Hematopoietic multipotent progenitor cell treated with erythropoietin and hydrocortisone succinate and interleukin-3 and kit ligand, for 17 days (in vitro differentiated cells): Measurements from ENCODE around the gene OR10W1.

Experiments
- DNase-seq: peaks from one replicate; pipeline ENCODE4 v3.0.0-alpha.2; 2015; ENCODE audit warnings: low spot score

The OR10W1 gene, protein sequence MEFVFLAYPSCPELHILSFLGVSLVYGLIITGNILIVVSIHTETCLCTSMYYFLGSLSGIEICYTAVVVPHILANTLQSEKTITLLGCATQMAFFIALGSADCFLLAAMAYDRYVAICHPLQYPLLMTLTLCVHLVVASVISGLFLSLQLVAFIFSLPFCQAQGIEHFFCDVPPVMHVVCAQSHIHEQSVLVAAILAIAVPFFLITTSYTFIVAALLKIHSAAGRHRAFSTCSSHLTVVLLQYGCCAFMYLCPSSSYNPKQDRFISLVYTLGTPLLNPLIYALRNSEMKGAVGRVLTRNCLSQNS

DNA sequence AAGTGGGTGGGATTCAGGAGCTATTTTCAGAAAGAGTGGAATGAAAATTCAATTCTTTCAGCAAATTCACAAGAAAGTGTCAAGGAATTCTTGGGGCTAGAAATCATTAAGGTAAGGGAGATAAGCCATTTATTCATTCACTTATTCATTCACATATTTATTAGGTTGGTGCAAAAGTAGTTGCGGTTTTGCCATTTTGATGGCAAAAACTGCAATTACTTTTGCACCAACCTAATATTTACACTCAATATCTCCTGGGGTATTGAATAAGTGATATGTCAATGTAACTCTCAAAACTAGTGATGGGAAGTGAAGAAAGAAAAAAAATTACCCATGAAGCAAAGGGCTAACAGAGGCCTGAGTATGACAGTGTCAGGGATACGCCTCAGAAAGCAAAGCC, at the start of gene OR10W1:
Gene OR10W1 (minus strand): TSS at position 119 of the 400 bp plus-strand sequence. CDS start 402 bp downstream, outside the sequence.
- no peak for DNase-seq

DNA sequence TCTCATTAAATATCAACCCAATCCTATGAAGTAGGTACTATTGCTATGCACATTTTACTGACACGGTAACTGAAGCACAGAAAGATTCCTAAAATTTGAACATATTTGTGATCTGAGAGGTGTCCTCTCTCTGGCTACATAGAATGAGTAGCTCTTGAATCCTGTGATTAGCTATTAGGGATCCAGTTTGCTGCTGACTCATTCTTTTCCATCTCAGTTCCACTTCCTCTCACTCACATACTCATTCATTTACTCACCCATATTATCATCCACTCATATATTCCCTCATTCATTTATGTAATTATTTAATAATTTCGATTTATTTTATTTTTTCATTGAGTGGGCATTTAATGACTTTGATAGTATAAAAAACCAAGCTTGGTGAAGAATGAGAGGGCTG, 48.1 kb upstream of the OR10W1 start:
- DNase-seq, result no peak

GRCh38 chr11:58301576-58301975, 33.5 kb upstream of the OR10W1 start:
- DNase-seq, result no peak

- DNase-seq, result no peak
Observed at GRCh38 chr11:58292017-58292416, 24.0 kb upstream of the OR10W1 start.

DNA sequence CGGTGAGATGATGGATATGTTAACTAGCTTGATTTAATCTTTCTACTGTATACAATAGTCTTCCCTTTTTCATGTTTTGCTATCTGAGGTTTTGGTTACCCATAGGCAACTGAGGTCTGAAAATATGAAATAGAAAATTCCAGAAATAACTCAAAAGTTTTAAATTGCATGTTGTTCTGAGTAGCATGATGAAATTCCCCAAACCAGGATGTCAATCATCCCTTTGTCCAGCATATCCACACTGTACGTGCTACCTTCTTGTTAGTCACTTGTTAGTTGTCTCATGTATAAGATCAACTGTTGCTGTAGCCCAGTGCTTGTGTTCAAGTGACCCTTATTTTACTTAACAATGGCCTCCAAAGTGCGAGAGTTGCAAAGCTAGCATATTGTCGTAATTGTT, 21.2 kb upstream of the OR10W1 start:
- DNase-seq, result no peak

- no peak for DNase-seq
Observed at GRCh38 chr11:58286249-58286648, 18.2 kb upstream of the OR10W1 start.

DNA sequence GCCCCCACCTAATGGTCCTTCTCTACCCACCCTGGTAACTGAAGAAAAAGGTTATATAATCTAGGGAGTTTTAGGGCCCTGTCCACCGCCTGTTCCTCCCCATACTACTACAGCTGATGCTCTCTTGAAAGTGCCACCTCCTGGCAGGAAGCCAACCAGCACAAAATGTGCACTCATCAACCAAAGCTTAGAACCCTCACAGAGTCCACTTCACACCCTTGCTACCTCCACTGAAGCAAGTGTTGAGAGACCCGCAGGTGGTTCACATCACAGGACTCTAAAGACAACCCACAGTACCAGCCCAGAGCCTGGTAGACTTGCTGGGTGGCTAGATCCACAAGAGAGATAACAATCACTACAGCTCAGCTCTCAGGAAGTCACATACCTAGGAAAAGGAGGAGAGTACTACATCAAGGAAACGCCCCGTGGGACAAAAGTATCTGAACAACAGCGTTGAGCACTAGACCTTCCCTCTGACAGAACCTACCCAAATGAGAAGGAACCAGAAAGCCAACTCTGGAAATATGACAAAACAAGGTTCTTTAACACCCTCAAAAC, 17.5 kb upstream of the OR10W1 start:
- DNase-seq, result no peak

DNA sequence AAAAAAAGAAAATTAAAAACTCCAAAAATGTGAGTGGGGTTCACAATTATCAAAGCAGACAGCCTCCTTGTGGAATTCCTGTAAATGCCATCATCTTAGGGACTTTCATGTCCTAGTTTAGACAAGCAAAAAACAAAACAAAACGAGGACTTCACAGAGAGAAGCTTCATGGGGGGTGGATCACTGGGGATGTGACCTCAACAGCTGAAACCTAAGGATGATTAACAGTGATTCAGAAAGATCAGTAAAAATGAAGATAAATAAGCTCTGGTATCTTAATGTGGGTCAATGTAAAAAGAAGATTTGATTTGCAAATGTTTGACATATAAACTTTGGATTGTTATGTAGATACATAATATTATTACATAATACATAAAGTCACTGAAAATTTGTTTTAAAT, 8.1 kb upstream of the OR10W1 start:
- DNase-seq, result no peak

DNA sequence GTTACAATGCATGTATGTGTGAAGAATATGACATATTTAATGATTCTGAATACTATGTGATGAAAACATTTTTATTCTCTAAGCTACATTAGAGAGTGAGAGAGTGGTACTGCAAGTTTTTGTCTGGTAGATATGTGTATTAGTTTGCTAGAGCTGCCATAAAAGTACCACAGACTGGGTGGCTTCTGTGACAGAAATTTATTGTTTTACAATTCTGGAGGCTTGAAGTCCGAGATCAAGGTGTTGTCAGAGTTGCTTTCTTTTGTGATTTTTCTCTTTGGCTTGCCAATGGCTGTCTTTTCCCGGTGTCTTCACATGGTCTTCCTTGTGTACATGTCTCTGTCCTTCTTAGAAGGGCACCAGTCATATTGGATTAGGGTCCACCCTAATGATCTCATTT, 6.9 kb upstream of the OR10W1 start:
- DNase-seq, result no peak

DNA sequence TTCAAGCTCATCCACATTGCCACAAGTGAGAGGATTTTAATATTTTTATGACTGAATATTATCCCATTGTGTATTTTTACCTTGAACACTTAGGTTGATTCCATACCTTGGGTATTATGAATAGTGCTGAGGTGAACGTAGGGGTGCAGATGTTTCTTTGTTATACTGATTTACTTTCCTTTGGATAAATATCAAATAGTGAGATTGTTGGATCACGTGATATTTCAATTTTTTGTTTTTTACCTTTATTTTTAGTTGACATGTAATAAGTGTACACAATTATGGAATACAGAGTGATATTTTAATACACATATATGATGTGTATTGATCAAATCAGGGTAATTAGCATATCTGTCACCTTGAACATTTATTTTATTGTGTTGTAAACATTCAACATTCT, 8.1 kb downstream of the OR10W1 start:
- DNase-seq, result no peak

DNA sequence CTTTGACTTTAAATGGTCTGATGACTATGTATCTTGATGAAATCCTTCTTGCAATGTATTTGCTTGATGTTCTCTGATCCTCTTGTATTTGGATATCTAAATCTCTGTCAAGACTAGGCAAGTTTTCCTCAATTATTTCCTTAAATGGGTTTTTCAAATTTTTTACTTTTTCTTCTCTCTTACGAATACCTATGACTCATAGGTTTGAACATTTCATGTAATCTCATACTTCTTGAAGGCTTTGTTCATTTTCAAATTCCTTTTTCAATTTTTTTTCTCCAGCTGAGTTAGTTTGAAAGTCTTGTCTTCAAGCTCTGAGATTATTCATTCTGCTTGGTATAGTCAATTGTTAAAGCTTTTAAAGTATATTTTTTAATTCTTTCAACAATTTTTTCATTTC, 13.1 kb downstream of the OR10W1 start:
- DNase-seq, result no peak

GRCh38 chr11:58243954-58244353, 24.1 kb downstream of the OR10W1 start:
- no peak for DNase-seq

DNA sequence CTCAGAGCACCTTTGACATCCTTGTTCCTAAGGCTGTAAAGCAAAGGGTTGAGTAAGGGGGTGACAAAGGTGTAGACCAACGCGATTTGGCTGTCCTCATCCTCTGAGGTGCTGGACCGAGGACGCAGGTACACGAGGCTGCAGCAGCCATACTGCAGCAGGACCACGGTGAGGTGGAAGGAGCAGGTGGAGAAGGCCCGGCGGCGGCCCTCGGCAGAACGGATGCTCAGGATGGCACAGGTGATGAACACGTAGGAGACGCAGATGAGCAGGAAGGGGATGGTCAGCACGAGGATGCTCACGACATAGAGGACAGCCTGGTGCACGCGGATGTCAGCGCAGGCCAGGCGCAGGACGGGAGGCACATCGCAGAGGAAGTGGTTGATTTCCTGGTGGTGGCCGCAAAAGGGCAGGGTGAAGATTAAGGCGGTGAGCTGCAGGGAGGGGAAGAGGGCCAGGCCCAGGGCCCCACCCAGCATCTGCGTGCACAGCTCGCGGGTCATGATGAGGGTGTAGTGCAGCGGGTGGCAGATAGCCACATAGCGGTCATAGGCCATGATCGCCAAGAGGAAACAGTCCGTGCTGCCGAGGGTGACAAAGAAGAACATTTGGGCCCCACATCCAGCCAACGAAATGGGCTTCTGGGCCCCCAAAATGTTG, 40.0 kb downstream of the OR10W1 start:
- DNase-seq, result no peak

DNA sequence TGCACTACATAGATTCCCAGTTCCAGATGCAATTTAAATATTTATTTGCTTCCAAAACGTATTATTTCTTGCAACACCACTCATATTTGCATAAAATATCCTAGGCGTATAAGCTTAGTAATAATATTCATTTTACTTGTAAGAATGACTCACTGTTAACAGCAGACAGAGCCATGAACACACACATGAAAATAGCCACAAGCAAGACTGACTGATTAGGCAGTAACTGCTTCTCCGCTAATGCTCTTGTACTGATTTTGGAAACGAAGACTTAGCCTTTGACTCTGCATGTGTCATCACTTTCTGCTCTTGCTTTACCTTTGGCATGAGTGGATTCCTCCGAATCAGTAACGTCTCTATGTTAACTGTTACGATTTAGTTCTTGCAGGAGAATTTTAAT, 45.3 kb downstream of the OR10W1 start:
- DNase-seq, result no peak
